Gastroesophageal sphincter (tissue), 3 donors: ENCODE measurements around the gene CRB2.

Experiments
- POLR2A ChIP-seq, 2 donors: fragments of 450-650 bp; IDR thresholded peaks; one replicate each; pipeline ENCODE4 v1.6.1; 2017; ENCODE audit warnings: antibody characterized with exemption in 2 of 2, mild to moderate bottlenecking in 2 of 2, moderate library complexity in 1 of 2
- TF ChIP-seq, protein P1 (sequence below), 4 experiments: fragments of 200-600 bp in 2 of 4; fragments of 450-650 bp in 2 of 4; sonication (generic) in 1 of 4; IDR thresholded peaks; one replicate each; pipeline ENCODE4 v1.5.1; 2017 to 2019; ENCODE audit warnings: antibody characterized with exemption in 4 of 4, mild to moderate bottlenecking in 2 of 4, moderate library complexity in 2 of 4

DNA sequence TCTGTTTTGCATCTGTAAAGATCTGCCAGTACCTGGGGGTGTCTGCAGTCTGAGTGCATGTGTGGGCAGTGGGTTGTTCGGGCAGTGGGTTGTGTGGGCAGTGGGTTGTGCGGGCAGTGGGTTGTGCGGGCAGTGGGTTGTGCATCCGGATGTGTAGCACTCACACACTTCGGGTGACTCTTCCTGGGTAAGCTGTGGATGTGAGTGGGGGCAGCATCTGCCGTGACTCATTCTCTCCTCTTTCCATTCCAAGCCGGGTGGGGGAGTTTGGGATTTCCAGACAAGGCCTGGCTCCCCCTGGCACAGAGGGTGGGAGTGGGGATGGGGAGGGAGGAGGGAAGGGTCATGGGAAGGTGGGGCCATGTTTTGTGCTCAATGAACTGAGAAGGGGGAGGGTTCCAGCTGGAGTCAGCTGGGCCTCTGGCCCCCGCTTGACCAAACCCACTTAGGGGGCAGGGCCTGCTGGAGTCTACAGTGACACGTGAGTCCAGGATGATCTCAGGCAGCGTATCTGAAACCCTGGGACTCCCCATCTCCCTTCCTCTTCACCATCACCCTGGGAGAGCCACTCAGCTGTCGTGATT, 8.3 kb downstream of the CRB2 start:
- TF ChIP-seq, protein P1, sequence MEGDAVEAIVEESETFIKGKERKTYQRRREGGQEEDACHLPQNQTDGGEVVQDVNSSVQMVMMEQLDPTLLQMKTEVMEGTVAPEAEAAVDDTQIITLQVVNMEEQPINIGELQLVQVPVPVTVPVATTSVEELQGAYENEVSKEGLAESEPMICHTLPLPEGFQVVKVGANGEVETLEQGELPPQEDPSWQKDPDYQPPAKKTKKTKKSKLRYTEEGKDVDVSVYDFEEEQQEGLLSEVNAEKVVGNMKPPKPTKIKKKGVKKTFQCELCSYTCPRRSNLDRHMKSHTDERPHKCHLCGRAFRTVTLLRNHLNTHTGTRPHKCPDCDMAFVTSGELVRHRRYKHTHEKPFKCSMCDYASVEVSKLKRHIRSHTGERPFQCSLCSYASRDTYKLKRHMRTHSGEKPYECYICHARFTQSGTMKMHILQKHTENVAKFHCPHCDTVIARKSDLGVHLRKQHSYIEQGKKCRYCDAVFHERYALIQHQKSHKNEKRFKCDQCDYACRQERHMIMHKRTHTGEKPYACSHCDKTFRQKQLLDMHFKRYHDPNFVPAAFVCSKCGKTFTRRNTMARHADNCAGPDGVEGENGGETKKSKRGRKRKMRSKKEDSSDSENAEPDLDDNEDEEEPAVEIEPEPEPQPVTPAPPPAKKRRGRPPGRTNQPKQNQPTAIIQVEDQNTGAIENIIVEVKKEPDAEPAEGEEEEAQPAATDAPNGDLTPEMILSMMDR (IDR thresholded peaks at IDR 0.05) = no peak
- no peak for TF ChIP-seq POLR2A (IDR thresholded peaks at IDR 0.05)
